ENCODE results near the gene SASH1.
A peak's percentile ranks its signal among the peaks of the same experiment; 100 is the strongest.

Gene SASH1

DNA sequence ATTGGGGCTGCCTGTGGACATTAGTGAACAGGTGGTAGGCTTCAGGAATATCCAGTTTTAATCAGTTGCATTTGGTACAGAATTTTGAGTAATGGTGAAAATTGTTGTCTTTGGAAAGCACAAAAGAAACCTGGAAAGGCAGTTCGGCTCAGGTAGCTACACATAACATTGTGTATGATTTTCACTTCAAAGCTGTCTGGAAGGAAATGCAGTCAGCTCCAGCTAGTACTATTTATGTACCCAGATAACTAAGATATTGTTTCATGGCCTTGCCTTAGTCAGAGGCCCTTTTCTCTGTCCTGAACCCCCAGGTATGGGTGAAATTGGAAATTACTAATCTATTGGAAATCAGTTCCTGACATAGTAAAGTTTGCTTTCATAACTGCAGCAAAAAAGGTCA lies 208.6 kb downstream of the SASH1 start:
- H3K27ac ChIP-seq: no peak overlapping the region
- TF ChIP-seq, protein P1, sequence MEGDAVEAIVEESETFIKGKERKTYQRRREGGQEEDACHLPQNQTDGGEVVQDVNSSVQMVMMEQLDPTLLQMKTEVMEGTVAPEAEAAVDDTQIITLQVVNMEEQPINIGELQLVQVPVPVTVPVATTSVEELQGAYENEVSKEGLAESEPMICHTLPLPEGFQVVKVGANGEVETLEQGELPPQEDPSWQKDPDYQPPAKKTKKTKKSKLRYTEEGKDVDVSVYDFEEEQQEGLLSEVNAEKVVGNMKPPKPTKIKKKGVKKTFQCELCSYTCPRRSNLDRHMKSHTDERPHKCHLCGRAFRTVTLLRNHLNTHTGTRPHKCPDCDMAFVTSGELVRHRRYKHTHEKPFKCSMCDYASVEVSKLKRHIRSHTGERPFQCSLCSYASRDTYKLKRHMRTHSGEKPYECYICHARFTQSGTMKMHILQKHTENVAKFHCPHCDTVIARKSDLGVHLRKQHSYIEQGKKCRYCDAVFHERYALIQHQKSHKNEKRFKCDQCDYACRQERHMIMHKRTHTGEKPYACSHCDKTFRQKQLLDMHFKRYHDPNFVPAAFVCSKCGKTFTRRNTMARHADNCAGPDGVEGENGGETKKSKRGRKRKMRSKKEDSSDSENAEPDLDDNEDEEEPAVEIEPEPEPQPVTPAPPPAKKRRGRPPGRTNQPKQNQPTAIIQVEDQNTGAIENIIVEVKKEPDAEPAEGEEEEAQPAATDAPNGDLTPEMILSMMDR (conservative IDR thresholded peaks at IDR 0.05): no peak

DNA sequence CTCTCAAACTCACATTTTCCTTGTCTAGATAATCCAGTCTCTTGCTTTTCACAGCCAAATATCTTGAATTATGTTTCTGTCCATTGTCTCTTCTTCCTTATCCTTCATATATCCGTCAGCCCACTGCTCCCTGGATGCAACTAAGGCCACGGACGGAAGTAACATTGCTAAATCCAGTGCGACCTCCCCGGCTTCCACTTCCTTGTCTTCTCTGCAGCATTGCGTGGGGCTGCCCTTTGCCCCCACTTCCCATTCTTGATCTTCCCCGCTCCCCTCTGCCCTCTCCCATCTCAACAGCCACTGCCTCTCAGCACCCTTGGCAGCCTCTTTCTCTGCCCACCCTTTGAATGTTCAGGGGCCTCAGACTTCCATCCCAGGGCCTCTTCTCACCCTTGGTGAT lies 213.8 kb downstream of the SASH1 start:
- TF ChIP-seq, protein P1 (conservative IDR thresholded peaks at IDR 0.05): no peak
- H3K27ac ChIP-seq: no peak overlapping the region

DNA sequence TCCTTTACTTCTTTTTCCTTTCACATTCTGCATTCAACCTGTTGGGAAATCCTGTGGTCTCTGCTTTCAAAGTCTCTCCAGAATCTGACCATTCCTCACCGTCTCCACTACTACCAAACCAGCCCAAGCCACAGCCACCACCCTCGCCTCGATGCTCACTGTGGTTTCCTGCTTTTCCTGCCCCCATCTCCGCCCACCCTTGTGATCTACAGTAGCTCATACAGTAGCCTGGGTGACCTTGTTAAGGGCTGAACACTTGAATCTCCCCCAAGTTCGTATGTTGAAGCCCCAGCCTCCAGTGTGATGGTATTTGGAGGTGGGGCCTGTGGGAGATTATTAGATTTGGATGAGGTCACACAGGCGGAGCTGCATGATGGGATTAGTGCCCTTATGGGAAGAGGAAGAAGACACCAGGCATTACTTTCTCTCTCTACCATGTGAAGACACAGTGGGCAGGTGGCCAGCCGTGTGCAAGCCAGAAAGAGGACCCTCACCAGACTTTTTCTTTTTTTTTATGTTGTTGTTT lies 215.2 kb downstream of the SASH1 start:
- TF ChIP-seq, protein P1 (conservative IDR thresholded peaks at IDR 0.05): no peak
- no peak overlapping the region for H3K27ac ChIP-seq

GRCh38 chr6:148559848-148560433 lies 217.3 kb downstream of the SASH1 start:
- H3K27ac ChIP-seq: peak overlapping the region; percentile 54
- TF ChIP-seq, protein P1 (conservative IDR thresholded peaks at IDR 0.05): peak; percentile 98

DNA sequence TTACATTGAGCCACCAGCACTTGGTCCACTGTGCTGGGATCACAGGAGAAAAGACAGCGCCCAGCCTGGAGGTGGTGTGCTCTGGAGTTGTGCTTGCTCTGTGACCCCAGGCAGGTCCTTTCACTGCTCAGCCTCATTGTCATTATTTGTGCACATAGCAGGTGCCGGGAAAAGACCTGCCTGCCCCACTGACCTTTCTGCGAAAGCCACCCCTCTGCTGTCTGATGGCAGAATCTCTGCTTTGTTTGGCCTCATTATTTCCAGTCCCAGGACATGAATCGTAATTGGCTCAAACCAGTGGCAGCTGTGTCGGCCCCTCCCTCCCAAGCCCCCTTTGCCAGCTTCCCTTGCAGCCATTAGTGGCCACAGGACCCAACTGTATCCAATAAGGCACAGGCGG lies 219.0 kb downstream of the SASH1 start:
- TF ChIP-seq, protein P1 (conservative IDR thresholded peaks at IDR 0.05): no peak

DNA sequence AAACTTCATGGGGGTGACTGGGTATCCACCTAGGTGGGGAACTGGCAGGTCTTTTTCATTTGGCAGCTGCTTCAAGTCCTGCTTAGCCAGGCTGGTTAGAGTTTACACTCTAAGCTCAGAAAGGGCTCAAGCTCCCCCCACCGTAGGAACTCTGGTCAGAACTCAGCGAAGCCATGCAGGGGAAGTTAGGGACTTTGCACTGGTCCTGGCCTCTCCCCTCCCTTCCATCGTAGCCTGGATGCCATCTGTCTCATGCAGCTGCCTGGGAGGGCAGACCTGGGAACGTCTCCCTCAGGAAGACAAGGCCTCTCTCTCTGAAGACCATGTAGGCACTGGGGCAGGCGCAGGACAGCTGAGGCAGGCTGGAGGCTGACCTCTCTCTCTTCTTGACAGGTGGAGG lies 220.4 kb downstream of the SASH1 start:
- TF ChIP-seq, protein P1 (conservative IDR thresholded peaks at IDR 0.05): no peak
- no peak overlapping the region for H3K27ac ChIP-seq

More for the DNA sequence above, 219.0 kb downstream of the SASH1 start:
- H3K27ac ChIP-seq: no peak overlapping the region

DNA sequence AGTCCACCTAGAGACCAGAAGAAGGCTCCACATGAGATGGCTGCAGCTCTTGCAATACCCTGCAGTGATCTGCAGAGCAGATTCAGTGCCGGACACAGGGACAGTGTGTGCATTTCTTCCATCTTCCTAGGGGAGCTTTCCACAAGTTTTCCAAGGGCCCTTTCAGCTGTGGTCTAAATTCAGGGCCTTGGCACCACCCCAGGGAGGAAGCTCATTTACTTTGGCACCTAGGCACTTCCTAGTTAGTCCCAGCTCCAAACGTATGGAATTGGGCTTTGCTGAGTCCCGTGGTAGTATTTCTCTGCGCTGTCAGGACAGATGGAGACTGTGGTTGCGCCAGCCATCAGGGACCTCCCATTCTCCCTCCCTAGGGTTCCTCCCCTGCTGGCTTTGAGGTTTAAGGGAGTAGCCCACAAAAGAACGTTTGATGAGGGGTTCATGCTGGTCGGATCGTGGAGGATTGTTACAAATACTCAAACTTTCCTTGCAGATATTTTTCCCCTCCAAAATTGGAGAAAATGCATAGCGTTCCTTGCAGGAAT lies 221.9 kb downstream of the SASH1 start:
- no peak overlapping the region for H3K27ac ChIP-seq
- TF ChIP-seq, protein P1 (conservative IDR thresholded peaks at IDR 0.05): no peak

Data from VCaP (cell line).